Measurements from ENCODE around the gene NOSTRIN.
"Not testable (repeated sequence)": the region's sequence is repeated elsewhere in the genome, so short reads cannot be mapped to it uniquely, and the experiment has no call there.

The NOSTRIN gene

GRCh38 chr2:168790226-168790902 lies 12.1 kb upstream of the NOSTRIN start:
- DNase-seq, result no peak

- not testable (repeated sequence) for DNase-seq
These were observed 11.3 kb upstream of the NOSTRIN start for GRCh38 chr2:168791140-168791539.

GRCh38 chr2:168793596-168793995 lies 8.8 kb upstream of the NOSTRIN start:
- DNase-seq, result no peak

GRCh38 chr2:168794968-168795367 lies 7.5 kb upstream of the NOSTRIN start:
- DNase-seq, result no peak

GRCh38 chr2:168796090-168796577 lies 6.3 kb upstream of the NOSTRIN start:
- DNase-seq, result no peak

- DNase-seq, result no peak
These were observed 5.7 kb upstream of the NOSTRIN start for GRCh38 chr2:168796583-168797285.

GRCh38 chr2:168797286-168797655 lies 5.2 kb upstream of the NOSTRIN start:
- DNase-seq, result no peak

- no peak for DNase-seq
These were observed 4.2 kb upstream of the NOSTRIN start for GRCh38 chr2:168798076-168798887.

- DNase-seq, result no peak
These were observed 3.5 kb upstream of the NOSTRIN start for GRCh38 chr2:168798888-168799410.

GRCh38 chr2:168801471-168801870 lies 966 bp upstream of the NOSTRIN start:
- no peak for DNase-seq

- no peak for DNase-seq
These were observed 655 bp downstream of the NOSTRIN start for GRCh38 chr2:168802859-168803725.

GRCh38 chr2:168804214-168804613 lies 1.8 kb downstream of the NOSTRIN start:
- DNase-seq, result no peak

GRCh38 chr2:168805615-168806014 lies 3.2 kb downstream of the NOSTRIN start:
- DNase-seq, result no peak

GRCh38 chr2:168809537-168809936 lies 7.1 kb downstream of the NOSTRIN start:
- DNase-seq, result no peak

- no peak for DNase-seq
These were observed 7.8 kb downstream of the NOSTRIN start for GRCh38 chr2:168810235-168810634.

- no peak for DNase-seq
These were observed 9.3 kb downstream of the NOSTRIN start for GRCh38 chr2:168811696-168812095.

GRCh38 chr2:168814046-168814445 lies 11.6 kb downstream of the NOSTRIN start:
- no peak for DNase-seq

GRCh38 chr2:168814939-168815907 lies 12.8 kb downstream of the NOSTRIN start:
- DNase-seq, result no peak

GRCh38 chr2:168816369-168816768 lies 13.9 kb downstream of the NOSTRIN start:
- no peak for DNase-seq

- DNase-seq, result no peak
These were observed 16.7 kb downstream of the NOSTRIN start for GRCh38 chr2:168819050-168819715.

All from NCI-H1694 (cell line).